ENCODE results near the gene EXOC2. TPM values are rescaled to one million over a fixed set of nuclear protein-coding genes. Genes with fewer than 3 reads are reported as not detected.

Gene EXOC2
- total and polyA plus RNA-seq, 2 of the 13 experiments (the other 11 are each of a cell fraction or from before 2014, with no cell fraction given) = 12.6 to 22.9 TPM

DNA sequence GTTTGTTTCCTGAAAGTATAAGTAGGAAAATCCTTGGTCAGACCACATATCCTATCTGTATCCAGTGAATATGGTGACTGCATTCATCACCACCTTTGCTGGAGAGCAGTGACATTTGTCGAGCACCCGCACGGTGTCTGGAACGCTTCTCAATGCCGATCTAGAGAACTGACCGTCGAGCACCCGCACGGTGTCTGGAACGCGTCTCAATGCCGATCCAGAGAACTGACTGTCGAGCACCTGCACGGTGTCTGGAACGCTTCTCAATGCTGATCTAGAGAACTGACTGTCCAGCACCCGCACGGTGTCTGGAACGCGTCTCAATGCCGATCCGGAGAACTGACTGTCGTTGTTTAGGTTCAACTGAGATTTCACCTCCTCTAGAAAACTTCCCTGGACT lies 103.8 kb downstream of the EXOC2 start:
- no peaks in the 10 kb centered on the region for H3K4me1 ChIP-seq (ENCODE audit: insufficient read depth, low read length)
- H3K9ac ChIP-seq (ENCODE audit: insufficient read depth, low read depth, low read length) = no peak overlapping the region
- H2AFZ ChIP-seq (ENCODE audit: low read length) = no peak overlapping the region
- FAIRE-seq (no peak), DNase-seq (ENCODE audit: low spot score) (no peak), ATAC-seq (no peak)
- H3K36me3 ChIP-seq (replicated peaks in 1 of 2; ENCODE audit: control insufficient read depth in 1 of 2, insufficient read depth in 2 of 2, low read length in 2 of 2) = peaks cover 0 to 22% of the 10 kb centered on the region in 2 experiments; a peak in 3 of 5 replicates
- no peaks in the 10 kb centered on the region for H4K20me1 ChIP-seq (ENCODE audit: insufficient read depth, low read length)
- H3K27ac ChIP-seq (ENCODE audit: extremely low read length, insufficient read depth, low read length) = no peak overlapping the region
- WGBS (ENCODE audit: low lambda C conversion rate) = 98% methylated on average over 22 of the region's 22 CpGs
- CTCF ChIA-PET (ENCODE audit: low intra/inter-chr PET ratio, low total read pairs) = no interaction called here
- no peak overlapping the region for H3K4me2 ChIP-seq (ENCODE audit: low read depth, low read length)
- in situ Hi-C loops (cut with HindIII; ENCODE audit: extremely low pct_ligation_motif_present, low pct_unique_long_range_greater_than_20kb) = loop anchor here (10.0 kb wide), 1 partner anchor 186 kb away; no protein-coding TSS in a partner anchor
- no TSS peak for BruUV-seq (replicated peaks)
- intact Hi-C loops (cut with micrococcal nuclease; ENCODE audit: unreplicated experiment) = no loop called here
- no peaks in the 10 kb centered on the region for H3K27me3 ChIP-seq (ENCODE audit: control insufficient read depth in 1 of 2, insufficient read depth in 2 of 2, low read length in 2 of 2)
- H3K79me2 ChIP-seq (ENCODE audit: insufficient read depth, low read length) = no peaks in the 10 kb centered on the region
- POLR2A ChIA-PET = no interaction called here
- no peak overlapping the region for H3K4me3 ChIP-seq (replicated peaks in 1 of 3; ENCODE audit: insufficient read depth in 1 of 3, low read depth in 2 of 3, low read length in 3 of 3)
- no peak for TF ChIP-seq ZNF672 (CRISPR knock-in tag; IDR thresholded peaks at IDR 0.05)
- TF ChIP-seq ZBTB38 (CRISPR knock-in tag; IDR thresholded peaks at IDR 0.05) = peak; percentile 30; the same call in 1 of the 2 replicates
- no peak for TF ChIP-seq ZNF484 (CRISPR knock-in tag; IDR thresholded peaks at IDR 0.05; ENCODE audit: borderline replicate concordance, low read depth)
- H3K9me3 ChIP-seq (ENCODE audit: low read length) = no peaks in the 10 kb centered on the region

DNA sequence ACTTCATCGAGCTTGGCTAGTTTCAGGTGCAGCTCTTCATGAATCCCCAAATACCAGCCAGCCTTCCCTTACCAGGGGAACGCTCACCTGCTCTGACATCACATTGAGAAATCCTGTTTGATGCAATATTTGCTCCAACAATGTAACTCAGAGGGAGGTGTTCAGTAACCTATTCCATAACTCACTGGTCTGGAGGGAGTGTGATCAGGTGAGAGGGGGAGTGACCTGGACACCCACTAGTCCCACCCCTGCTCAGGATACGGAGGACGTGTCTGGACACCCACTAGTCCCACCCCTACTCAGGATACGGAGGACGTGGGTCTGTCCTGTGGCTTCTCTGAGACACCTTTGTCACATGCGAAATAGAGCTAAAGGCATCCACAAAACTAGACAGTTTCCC lies 106.4 kb downstream of the EXOC2 start:
- no peak overlapping the region for H3K9ac ChIP-seq (ENCODE audit: insufficient read depth, low read depth, low read length)
- no peaks in the 10 kb centered on the region for H3K27me3 ChIP-seq (ENCODE audit: control insufficient read depth in 1 of 2, insufficient read depth in 2 of 2, low read length in 2 of 2)
- no peaks in the 10 kb centered on the region for H4K20me1 ChIP-seq (ENCODE audit: insufficient read depth, low read length)
- in situ Hi-C loops (cut with HindIII; ENCODE audit: extremely low pct_ligation_motif_present, low pct_unique_long_range_greater_than_20kb) (loop anchor here (10.0 kb wide), 1 partner anchor 188 kb away; no protein-coding TSS in a partner anchor), intact Hi-C loops (cut with micrococcal nuclease; ENCODE audit: unreplicated experiment) (no loop called here)
- H3K36me3 ChIP-seq (replicated peaks in 1 of 2; ENCODE audit: control insufficient read depth in 1 of 2, insufficient read depth in 2 of 2, low read length in 2 of 2) = peaks cover 0 to 13% of the 10 kb centered on the region in 2 experiments; a peak in 3 of 5 replicates
- H3K4me3 ChIP-seq (replicated peaks in 1 of 3; ENCODE audit: insufficient read depth in 1 of 3, low read depth in 2 of 3, low read length in 3 of 3) = no peak overlapping the region
- ATAC-seq (no peak), DNase-seq (ENCODE audit: low spot score) (no peak), FAIRE-seq (no peak)
- WGBS (ENCODE audit: low lambda C conversion rate) = 96% methylated on average over 7 of the region's 7 CpGs
- no peak for TF ChIP-seq IRF2 (CRISPR knock-in tag; IDR thresholded peaks at IDR 0.05)
- TF ChIP-seq, protein P1, sequence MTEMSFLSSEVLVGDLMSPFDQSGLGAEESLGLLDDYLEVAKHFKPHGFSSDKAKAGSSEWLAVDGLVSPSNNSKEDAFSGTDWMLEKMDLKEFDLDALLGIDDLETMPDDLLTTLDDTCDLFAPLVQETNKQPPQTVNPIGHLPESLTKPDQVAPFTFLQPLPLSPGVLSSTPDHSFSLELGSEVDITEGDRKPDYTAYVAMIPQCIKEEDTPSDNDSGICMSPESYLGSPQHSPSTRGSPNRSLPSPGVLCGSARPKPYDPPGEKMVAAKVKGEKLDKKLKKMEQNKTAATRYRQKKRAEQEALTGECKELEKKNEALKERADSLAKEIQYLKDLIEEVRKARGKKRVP (CRISPR knock-in tag; IDR thresholded peaks at IDR 0.05) = peak in 1 of 2 experiments; percentile 76; a peak in 2 of 4 replicates
- TF ChIP-seq ZNF225 (CRISPR knock-in tag; IDR thresholded peaks at IDR 0.05) = no peak
- no peak overlapping the region for H3K4me2 ChIP-seq (ENCODE audit: low read depth, low read length)
- H3K4me1 ChIP-seq (ENCODE audit: insufficient read depth, low read length) = no peaks in the 10 kb centered on the region
- H3K27ac ChIP-seq (ENCODE audit: extremely low read length, insufficient read depth, low read length) = no peak overlapping the region
- BruUV-seq (replicated peaks) = no TSS peak
- H3K9me3 ChIP-seq (ENCODE audit: low read length) = no peaks in the 10 kb centered on the region
- no peak overlapping the region for H2AFZ ChIP-seq (ENCODE audit: low read length)
- ChIA-PET POLR2A (no interaction called here), CTCF (ENCODE audit: low intra/inter-chr PET ratio, low total read pairs) (no interaction called here)
- no peaks in the 10 kb centered on the region for H3K79me2 ChIP-seq (ENCODE audit: insufficient read depth, low read length)

All from HepG2 (cell line).